Neural crest cell (in vitro differentiated cells): Measurements from ENCODE around the gene TSEN54. TPM values are rescaled to one million over a fixed set of nuclear protein-coding genes. Genes with fewer than 3 reads are reported as not detected.

ENCODE experiments used
- DNase-seq: peaks from one replicate; pipeline ENCODE4 v3.0.0; 2021; ENCODE audit warnings: low read depth, mixed read lengths, low spot score
- H3K27ac Mint-ChIP-seq: one replicate; pipeline ENCODE4 v1.8.0; 2021; ENCODE audit warnings: mild to moderate bottlenecking, mixed read lengths; ENCODE audit not compliant: unreplicated experiment
- H3K27me3 Mint-ChIP-seq: 2 replicates; pipeline ENCODE4 v1.8.0; 2021; ENCODE audit warnings: low read depth, mild to moderate bottlenecking, mixed read lengths
- H3K36me3 Mint-ChIP-seq: 2 replicates; pipeline ENCODE4 v1.8.0; 2021; ENCODE audit warnings: low read depth, mild to moderate bottlenecking, mixed read lengths
- H3K4me1 Mint-ChIP-seq: 2 replicates; pipeline ENCODE4 v1.8.0; 2021; ENCODE audit warnings: mixed read lengths
- H3K4me3 Mint-ChIP-seq: one replicate; pipeline ENCODE4 v1.8.0; 2021; ENCODE audit warnings: mild to moderate bottlenecking, mixed read lengths
- H3K9me3 Mint-ChIP-seq: 2 replicates; pipeline ENCODE4 v1.8.0; 2021; ENCODE audit warnings: mixed read lengths
- CTCF ChIP-seq: fragments of 200-600 bp; sonication (generic); conservative IDR thresholded peaks from 2 replicates; pipeline ENCODE4 v1.5.0; 2021; ENCODE audit warnings: antibody characterized with exemption, mild to moderate bottlenecking
- total RNA-seq: library from RNA; stranded (reverse); gene quantifications from 2 replicates; pipeline ENCODE4 v1.2.1, GENCODE V29; 2021

The TSEN54 gene
- total RNA-seq, 1 donor from 2014 or later, result 48.1 TPM

DNA sequence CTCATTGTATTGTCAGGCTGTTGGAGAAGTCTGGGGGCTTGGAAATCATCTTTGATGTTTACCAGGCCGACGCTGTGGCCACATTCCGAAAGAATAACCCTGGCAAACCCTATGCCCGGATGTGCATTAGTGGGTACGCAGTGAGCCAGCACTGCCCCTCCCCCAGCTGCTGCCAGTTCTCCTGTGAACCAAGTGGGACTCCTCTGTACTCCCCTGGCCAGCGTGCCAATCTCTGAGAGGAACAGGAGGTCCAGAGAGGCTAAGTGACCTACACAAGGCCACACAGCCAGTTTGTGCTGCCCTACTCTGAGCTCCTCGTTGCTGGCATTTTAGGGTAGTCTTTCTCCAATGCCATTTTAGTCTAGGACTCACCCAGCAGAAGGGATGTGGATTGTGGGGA lies 7.3 kb downstream of the TSEN54 start:
- H3K9me3 Mint-ChIP-seq, result no peaks in the 10 kb centered on the region
- peaks cover 5% of the 10 kb centered on the region for H3K36me3 Mint-ChIP-seq
- peak overlapping the region; percentile 68 for H3K4me3 Mint-ChIP-seq
- no peak overlapping the region for H3K27ac Mint-ChIP-seq
- TF ChIP-seq CTCF, result no peak
- H3K4me1 Mint-ChIP-seq, result peaks cover 7% of the 10 kb centered on the region
- DNase-seq, result no peak
- peaks cover 18% of the 10 kb centered on the region for H3K27me3 Mint-ChIP-seq

- peak overlapping the region; percentile 68 for H3K4me3 Mint-ChIP-seq
- H3K4me1 Mint-ChIP-seq, result peaks cover 7% of the 10 kb centered on the region
- H3K27ac Mint-ChIP-seq, result no peak overlapping the region
- no peaks in the 10 kb centered on the region for H3K9me3 Mint-ChIP-seq
- no peak for DNase-seq
- peaks cover 18% of the 10 kb centered on the region for H3K27me3 Mint-ChIP-seq
- peaks cover 5% of the 10 kb centered on the region for H3K36me3 Mint-ChIP-seq
- no peak for TF ChIP-seq CTCF
These were observed 8.1 kb downstream of the TSEN54 start for GRCh38 chr17:75524269-75524969.

DNA sequence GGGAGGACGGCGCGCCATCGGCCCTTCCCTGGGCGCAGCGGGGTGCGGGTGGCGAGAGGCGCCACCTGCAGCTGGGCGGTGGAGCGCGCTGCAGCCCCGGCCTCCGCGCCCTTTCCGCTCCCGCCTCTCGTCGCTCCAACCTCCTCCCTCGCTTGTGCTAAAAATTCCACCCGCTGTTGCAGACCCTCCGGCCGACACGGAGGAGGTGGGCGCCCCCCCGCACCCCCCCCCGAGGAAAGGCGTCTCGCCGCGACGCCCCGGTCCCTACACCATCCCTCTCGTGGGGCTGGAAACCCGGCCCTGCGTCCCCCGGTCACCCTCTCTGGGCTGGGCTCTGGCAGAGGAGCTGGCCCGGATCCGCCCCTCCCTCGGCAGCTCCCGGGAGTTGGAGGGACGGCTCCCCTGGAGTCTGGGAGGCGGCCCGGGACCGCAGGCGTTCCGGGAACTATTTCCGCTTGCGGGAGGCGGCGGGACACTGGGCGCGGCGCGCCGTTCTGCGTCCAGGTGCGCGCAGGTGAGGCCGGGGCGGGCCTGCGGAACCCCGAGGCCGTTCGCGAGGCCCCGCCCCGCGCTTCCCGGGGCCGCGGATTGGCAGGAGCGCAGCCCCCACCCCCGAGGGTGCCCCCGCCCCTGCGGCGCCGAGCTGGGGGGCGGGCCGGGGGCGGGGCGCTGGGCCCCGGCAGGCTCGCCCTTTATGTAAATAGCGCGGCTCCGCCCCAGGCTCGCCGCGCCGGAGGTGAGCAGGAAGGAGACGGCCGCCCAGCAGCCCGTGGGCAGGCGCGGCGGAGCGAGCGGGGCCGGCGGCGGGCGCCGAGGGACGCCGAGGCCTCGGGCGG lies 8.9 kb downstream of the TSEN54 start, which contains the start of gene LLGL2:
Gene LLGL2 (plus strand): TSS at position 728 of the 836 bp plus-strand sequence. CDS start 17,730 bp downstream, outside the sequence.
- peak; percentile 48 for DNase-seq
- Mint-ChIP-seq H3K9me3 (no peaks in the 10 kb centered on the region), H3K4me1 (peaks cover 7% of the 10 kb centered on the region), H3K27me3 (peaks cover 18% of the 10 kb centered on the region), H3K4me3 (peak within 1 kb of the TSS; percentile 78), H3K36me3 (peaks cover 5% of the 10 kb centered on the region), H3K27ac (peak within 1 kb of the TSS; percentile 35)
- TF ChIP-seq CTCF, result peak; percentile 58

- peak overlapping the region; percentile 35 for H3K27ac Mint-ChIP-seq
These were observed 9.7 kb downstream of the TSEN54 start for GRCh38 chr17:75525806-75526554.

More at GRCh38 chr17:75525806-75526554, 9.7 kb downstream of the TSEN54 start:
- H3K4me1 Mint-ChIP-seq, result peaks cover 7% of the 10 kb centered on the region
- no peak for TF ChIP-seq CTCF
- DNase-seq, result no peak
- peak overlapping the region; percentile 78 for H3K4me3 Mint-ChIP-seq
- H3K36me3 Mint-ChIP-seq, result peaks cover 5% of the 10 kb centered on the region
- H3K9me3 Mint-ChIP-seq, result no peaks in the 10 kb centered on the region
- peaks cover 18% of the 10 kb centered on the region for H3K27me3 Mint-ChIP-seq
